ENCODE data around the gene OSMR. TPM values are rescaled to one million over a fixed set of nuclear protein-coding genes. Genes with fewer than 3 reads are reported as not detected.

OSMR gene
- total RNA-seq, 1 experiment from 2014 or later = 31.6 TPM

DNA sequence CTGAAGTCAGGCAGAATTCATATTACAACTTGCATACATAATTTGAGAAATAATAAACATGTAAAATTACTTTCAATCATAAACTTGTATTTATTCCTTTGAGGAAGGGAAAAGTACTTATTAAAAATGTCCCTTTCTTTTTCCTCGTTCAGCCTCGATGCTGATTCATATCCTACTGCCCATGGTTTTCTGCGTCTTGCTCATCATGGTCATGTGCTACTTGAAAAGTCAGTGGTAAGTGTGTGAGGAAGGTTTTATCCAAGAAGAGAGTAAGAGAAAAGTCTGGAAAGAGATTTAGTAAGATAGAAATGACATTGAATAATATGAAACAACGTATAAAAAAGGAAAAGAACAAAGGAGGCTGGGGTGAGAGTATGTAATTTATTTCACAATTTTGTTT lies 85.9 kb downstream of the OSMR start:
- no peak overlapping the region for H3K4me3 ChIP-seq (ENCODE audit: low read depth, low read length, poor library complexity, severe bottlenecking)
- DNase-seq (ENCODE audit: low spot score) = no peak
- H3K27me3 ChIP-seq (replicated peaks; ENCODE audit: insufficient read depth, low read depth, low read length, poor library complexity) = no peaks in the 10 kb centered on the region
- no peaks in the 10 kb centered on the region for H3K4me1 ChIP-seq (ENCODE audit: insufficient read depth, low read length, poor library complexity, severe bottlenecking)
- H3K36me3 ChIP-seq (ENCODE audit: insufficient read depth, low read length, poor library complexity, severe bottlenecking) = no peaks in the 10 kb centered on the region
- CTCF ChIA-PET = no interaction called here
- no peak overlapping the region for H3K27ac ChIP-seq (ENCODE audit: low read depth, low read length, poor library complexity, severe bottlenecking)
- intact Hi-C loops (cut with micrococcal nuclease; ENCODE audit: unreplicated experiment) = no loop called here
- POLR2A ChIA-PET (ENCODE audit: low non-redundant PET) = no interaction called here
- H3K9me3 ChIP-seq (ENCODE audit: low read depth, low read length, poor library complexity, severe bottlenecking) = no peaks in the 10 kb centered on the region
- TF ChIP-seq, protein P1, sequence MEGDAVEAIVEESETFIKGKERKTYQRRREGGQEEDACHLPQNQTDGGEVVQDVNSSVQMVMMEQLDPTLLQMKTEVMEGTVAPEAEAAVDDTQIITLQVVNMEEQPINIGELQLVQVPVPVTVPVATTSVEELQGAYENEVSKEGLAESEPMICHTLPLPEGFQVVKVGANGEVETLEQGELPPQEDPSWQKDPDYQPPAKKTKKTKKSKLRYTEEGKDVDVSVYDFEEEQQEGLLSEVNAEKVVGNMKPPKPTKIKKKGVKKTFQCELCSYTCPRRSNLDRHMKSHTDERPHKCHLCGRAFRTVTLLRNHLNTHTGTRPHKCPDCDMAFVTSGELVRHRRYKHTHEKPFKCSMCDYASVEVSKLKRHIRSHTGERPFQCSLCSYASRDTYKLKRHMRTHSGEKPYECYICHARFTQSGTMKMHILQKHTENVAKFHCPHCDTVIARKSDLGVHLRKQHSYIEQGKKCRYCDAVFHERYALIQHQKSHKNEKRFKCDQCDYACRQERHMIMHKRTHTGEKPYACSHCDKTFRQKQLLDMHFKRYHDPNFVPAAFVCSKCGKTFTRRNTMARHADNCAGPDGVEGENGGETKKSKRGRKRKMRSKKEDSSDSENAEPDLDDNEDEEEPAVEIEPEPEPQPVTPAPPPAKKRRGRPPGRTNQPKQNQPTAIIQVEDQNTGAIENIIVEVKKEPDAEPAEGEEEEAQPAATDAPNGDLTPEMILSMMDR (conservative IDR thresholded peaks at IDR 0.05; ENCODE audit: low read depth, low read length) = no peak
- TF ChIP-seq EZH2 (IDR thresholded peaks at IDR 0.05; ENCODE audit: borderline replicate concordance, low read depth, low read length, poor library complexity, severe bottlenecking) = no peak
- BruUV-seq (replicated peaks) = no TSS peak

DNA sequence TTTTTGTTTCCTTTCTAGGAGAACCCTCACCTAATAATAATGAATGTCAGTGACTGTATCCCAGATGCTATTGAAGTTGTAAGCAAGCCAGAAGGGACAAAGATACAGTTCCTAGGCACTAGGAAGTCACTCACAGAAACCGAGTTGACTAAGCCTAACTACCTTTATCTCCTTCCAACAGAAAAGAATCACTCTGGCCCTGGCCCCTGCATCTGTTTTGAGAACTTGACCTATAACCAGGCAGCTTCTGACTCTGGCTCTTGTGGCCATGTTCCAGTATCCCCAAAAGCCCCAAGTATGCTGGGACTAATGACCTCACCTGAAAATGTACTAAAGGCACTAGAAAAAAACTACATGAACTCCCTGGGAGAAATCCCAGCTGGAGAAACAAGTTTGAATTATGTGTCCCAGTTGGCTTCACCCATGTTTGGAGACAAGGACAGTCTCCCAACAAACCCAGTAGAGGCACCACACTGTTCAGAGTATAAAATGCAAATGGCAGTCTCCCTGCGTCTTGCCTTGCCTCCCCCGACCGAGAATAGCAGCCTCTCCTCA lies 87.1 kb downstream of the OSMR start:
- intact Hi-C loops (cut with micrococcal nuclease; ENCODE audit: unreplicated experiment) = no loop called here
- H3K4me1 ChIP-seq (ENCODE audit: insufficient read depth, low read length, poor library complexity, severe bottlenecking) = no peaks in the 10 kb centered on the region
- H3K4me3 ChIP-seq (ENCODE audit: low read depth, low read length, poor library complexity, severe bottlenecking) = no peak overlapping the region
- no peak for TF ChIP-seq EZH2 (IDR thresholded peaks at IDR 0.05; ENCODE audit: borderline replicate concordance, low read depth, low read length, poor library complexity, severe bottlenecking)
- TF ChIP-seq, protein P1 (conservative IDR thresholded peaks at IDR 0.05; ENCODE audit: low read depth, low read length) = no peak
- DNase-seq (ENCODE audit: low spot score) = no peak
- ChIA-PET CTCF (no interaction called here), POLR2A (ENCODE audit: low non-redundant PET) (no interaction called here)
- BruUV-seq (replicated peaks) = no TSS peak
- H3K36me3 ChIP-seq (ENCODE audit: insufficient read depth, low read length, poor library complexity, severe bottlenecking) = no peaks in the 10 kb centered on the region
- no peaks in the 10 kb centered on the region for H3K9me3 ChIP-seq (ENCODE audit: low read depth, low read length, poor library complexity, severe bottlenecking)
- no peak overlapping the region for H3K27ac ChIP-seq (ENCODE audit: low read depth, low read length, poor library complexity, severe bottlenecking)
- H3K27me3 ChIP-seq (replicated peaks; ENCODE audit: insufficient read depth, low read depth, low read length, poor library complexity) = no peaks in the 10 kb centered on the region

DNA sequence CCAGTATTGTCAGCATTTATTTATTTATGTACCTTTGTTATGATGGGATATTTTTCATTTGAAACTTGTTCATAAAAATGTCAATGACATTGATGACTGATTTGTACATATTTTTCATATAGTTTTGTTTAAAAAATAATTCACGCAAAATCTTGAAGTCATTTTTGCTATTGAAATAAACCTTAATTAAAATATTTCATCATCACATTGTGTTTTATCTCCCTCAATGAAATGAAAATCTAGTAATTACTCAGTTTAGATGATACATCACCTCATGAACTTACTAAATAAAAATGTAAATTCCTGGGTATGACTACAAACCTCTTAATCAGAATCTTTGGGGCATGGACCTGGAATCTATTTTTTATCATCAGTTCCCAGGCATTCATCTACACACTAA lies 89.6 kb downstream of the OSMR start:
- no peak for DNase-seq (ENCODE audit: low spot score)
- no peaks in the 10 kb centered on the region for H3K9me3 ChIP-seq (ENCODE audit: low read depth, low read length, poor library complexity, severe bottlenecking)
- no peak for TF ChIP-seq EZH2 (IDR thresholded peaks at IDR 0.05; ENCODE audit: borderline replicate concordance, low read depth, low read length, poor library complexity, severe bottlenecking)
- TF ChIP-seq, protein P1 (conservative IDR thresholded peaks at IDR 0.05; ENCODE audit: low read depth, low read length) = no peak
- no peaks in the 10 kb centered on the region for H3K36me3 ChIP-seq (ENCODE audit: insufficient read depth, low read length, poor library complexity, severe bottlenecking)
- H3K4me1 ChIP-seq (ENCODE audit: insufficient read depth, low read length, poor library complexity, severe bottlenecking) = peaks cover 25% of the 10 kb centered on the region
- no peaks in the 10 kb centered on the region for H3K27me3 ChIP-seq (replicated peaks; ENCODE audit: insufficient read depth, low read depth, low read length, poor library complexity)
- ChIA-PET POLR2A (ENCODE audit: low non-redundant PET) (no interaction called here), CTCF (no interaction called here)
- no peak overlapping the region for H3K27ac ChIP-seq (ENCODE audit: low read depth, low read length, poor library complexity, severe bottlenecking)
- no TSS peak for BruUV-seq (replicated peaks)
- H3K4me3 ChIP-seq (ENCODE audit: low read depth, low read length, poor library complexity, severe bottlenecking) = no peak overlapping the region
- intact Hi-C loops (cut with micrococcal nuclease; ENCODE audit: unreplicated experiment) = no loop called here

Measured in A673 (cell line).